KMS-11 (cell line): ENCODE data around the gene TMEM79.

Experiments
- H2AFZ ChIP-seq: fragments of 200-600 bp; sonication (generic); 2 replicates; pipeline ENCODE4 v1.6.1; 2016; ENCODE audit warnings: antibody characterized with exemption, mixed run types, low read depth
- H3K27ac ChIP-seq: fragments of 200-600 bp; sonication (generic); 2 replicates; pipeline ENCODE4 v1.6.1; 2016; ENCODE audit warnings: mild to moderate bottlenecking, mixed run types
- H3K27me3 ChIP-seq: fragments of 200-600 bp; sonication (generic); 2 replicates; pipeline ENCODE4 v1.6.1; 2017; ENCODE audit warnings: mild to moderate bottlenecking, low read depth, mixed run types, moderate library complexity; ENCODE audit not compliant: insufficient read depth
- H3K36me3 ChIP-seq: fragments of 200-600 bp; sonication (generic); 2 replicates; pipeline ENCODE4 v1.6.1; 2017; ENCODE audit warnings: mild to moderate bottlenecking, mixed run types; ENCODE audit not compliant: insufficient read depth
- H3K4me1 ChIP-seq: fragments of 200-600 bp; sonication (generic); 2 replicates; pipeline ENCODE4 v1.6.1; 2016; ENCODE audit warnings: mild to moderate bottlenecking, low read depth, mixed run types; ENCODE audit not compliant: poor library complexity, severe bottlenecking
- H3K4me2 ChIP-seq: fragments of 200-600 bp; sonication (generic); 2 replicates; pipeline ENCODE4 v1.7.0; 2016; ENCODE audit warnings: mild to moderate bottlenecking, mixed run types
- H3K4me3 ChIP-seq: fragments of 200-600 bp; sonication (generic); IDR thresholded peaks from 2 replicates; pipeline ENCODE4 v1.6.1; 2017; ENCODE audit warnings: low read depth, low read length, mixed read lengths; ENCODE audit not compliant: insufficient read depth
- H3K79me2 ChIP-seq: fragments of 200-600 bp; sonication (generic); 2 replicates; pipeline ENCODE4 v1.6.1; 2016; ENCODE audit warnings: low read depth, mixed run types; ENCODE audit not compliant: insufficient read depth
- H3K9ac ChIP-seq: fragments of 200-600 bp; sonication (generic); 2 replicates; pipeline ENCODE4 v1.6.1; 2016; ENCODE audit warnings: mild to moderate bottlenecking, mixed run types
- H4K20me1 ChIP-seq: fragments of 200-600 bp; sonication (generic); 2 replicates; pipeline ENCODE4 v1.6.1; 2016; ENCODE audit warnings: mild to moderate bottlenecking, mixed run types; ENCODE audit not compliant: insufficient read depth
- TF ChIP-seq, protein P1 (sequence below): fragments of 200-600 bp; sonication (generic); conservative IDR thresholded peaks from 2 replicates; pipeline ENCODE4 v1.6.1; 2017; ENCODE audit warnings: low read depth, mild to moderate bottlenecking, antibody characterized with exemption, low read length, moderate library complexity, mixed read lengths

Gene TMEM79

GRCh38 chr1:156276966-156277381, 7.2 kb upstream of the TMEM79 start:
- no peak overlapping the region for H3K27ac ChIP-seq
- H3K79me2 ChIP-seq, result peaks cover 43% of the 10 kb centered on the region
- no peak overlapping the region for H3K9ac ChIP-seq
- H2AFZ ChIP-seq, result no peak overlapping the region
- H3K4me1 ChIP-seq, result peaks cover 35% of the 10 kb centered on the region
- H4K20me1 ChIP-seq, result peaks cover 18% of the 10 kb centered on the region
- no peaks in the 10 kb centered on the region for H3K27me3 ChIP-seq
- H3K4me2 ChIP-seq, result no peak overlapping the region
- H3K36me3 ChIP-seq, result peaks cover 58% of the 10 kb centered on the region; the same call in 1 of the 2 replicates
- H3K4me3 ChIP-seq, result no peak overlapping the region
- TF ChIP-seq, protein P1, sequence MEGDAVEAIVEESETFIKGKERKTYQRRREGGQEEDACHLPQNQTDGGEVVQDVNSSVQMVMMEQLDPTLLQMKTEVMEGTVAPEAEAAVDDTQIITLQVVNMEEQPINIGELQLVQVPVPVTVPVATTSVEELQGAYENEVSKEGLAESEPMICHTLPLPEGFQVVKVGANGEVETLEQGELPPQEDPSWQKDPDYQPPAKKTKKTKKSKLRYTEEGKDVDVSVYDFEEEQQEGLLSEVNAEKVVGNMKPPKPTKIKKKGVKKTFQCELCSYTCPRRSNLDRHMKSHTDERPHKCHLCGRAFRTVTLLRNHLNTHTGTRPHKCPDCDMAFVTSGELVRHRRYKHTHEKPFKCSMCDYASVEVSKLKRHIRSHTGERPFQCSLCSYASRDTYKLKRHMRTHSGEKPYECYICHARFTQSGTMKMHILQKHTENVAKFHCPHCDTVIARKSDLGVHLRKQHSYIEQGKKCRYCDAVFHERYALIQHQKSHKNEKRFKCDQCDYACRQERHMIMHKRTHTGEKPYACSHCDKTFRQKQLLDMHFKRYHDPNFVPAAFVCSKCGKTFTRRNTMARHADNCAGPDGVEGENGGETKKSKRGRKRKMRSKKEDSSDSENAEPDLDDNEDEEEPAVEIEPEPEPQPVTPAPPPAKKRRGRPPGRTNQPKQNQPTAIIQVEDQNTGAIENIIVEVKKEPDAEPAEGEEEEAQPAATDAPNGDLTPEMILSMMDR, result no peak

DNA sequence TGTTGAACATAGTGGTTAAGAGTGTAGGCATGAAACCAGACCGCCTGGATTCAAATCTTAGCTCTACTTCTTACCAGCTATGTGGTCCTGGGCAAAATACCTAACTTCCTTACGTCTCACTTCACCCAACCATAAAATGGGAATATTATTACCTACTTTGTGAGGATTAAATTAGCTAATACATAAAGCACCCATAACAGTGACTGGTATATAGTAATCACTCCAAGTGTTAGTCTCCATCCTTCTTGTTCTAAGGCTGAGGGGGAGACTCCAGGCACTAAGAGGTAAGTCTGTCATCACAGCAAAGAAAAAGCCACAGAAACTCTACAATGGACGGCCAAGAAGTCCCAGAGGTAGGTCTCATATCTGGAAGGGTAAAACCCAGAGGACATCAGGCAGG, 4.3 kb upstream of the TMEM79 start:
- peaks cover 47% of the 10 kb centered on the region for H3K4me1 ChIP-seq
- TF ChIP-seq, protein P1, result no peak
- H2AFZ ChIP-seq, result no peak overlapping the region
- H3K27ac ChIP-seq, result no peak overlapping the region
- H3K27me3 ChIP-seq, result no peaks in the 10 kb centered on the region
- H3K4me3 ChIP-seq, result no peak overlapping the region
- peaks cover 33% of the 10 kb centered on the region; the same call in 1 of the 2 replicates for H3K36me3 ChIP-seq
- peak overlapping the region; percentile 79 for H3K4me2 ChIP-seq
- no peak overlapping the region for H3K9ac ChIP-seq
- peaks cover 65% of the 10 kb centered on the region for H3K79me2 ChIP-seq
- peaks cover 18% of the 10 kb centered on the region for H4K20me1 ChIP-seq

- TF ChIP-seq, protein P1, result peak; percentile 42; the same call in 1 of the 2 replicates
- peaks cover 65% of the 10 kb centered on the region for H3K79me2 ChIP-seq
- peak overlapping the region; percentile 79 for H3K4me2 ChIP-seq
- H3K9ac ChIP-seq, result peak overlapping the region; percentile 87; the same call in 1 of the 2 replicates
- H3K4me1 ChIP-seq, result peaks cover 47% of the 10 kb centered on the region
- H3K27me3 ChIP-seq, result no peaks in the 10 kb centered on the region
- H3K27ac ChIP-seq, result peak overlapping the region; percentile 62
- H2AFZ ChIP-seq, result no peak overlapping the region
- peak overlapping the region; percentile 71 for H3K4me3 ChIP-seq
- H3K36me3 ChIP-seq, result peaks cover 23% of the 10 kb centered on the region; the same call in 1 of the 2 replicates
- H4K20me1 ChIP-seq, result peaks cover 18% of the 10 kb centered on the region
Observed at GRCh38 chr1:156281281-156281680, 2.8 kb upstream of the TMEM79 start.

DNA sequence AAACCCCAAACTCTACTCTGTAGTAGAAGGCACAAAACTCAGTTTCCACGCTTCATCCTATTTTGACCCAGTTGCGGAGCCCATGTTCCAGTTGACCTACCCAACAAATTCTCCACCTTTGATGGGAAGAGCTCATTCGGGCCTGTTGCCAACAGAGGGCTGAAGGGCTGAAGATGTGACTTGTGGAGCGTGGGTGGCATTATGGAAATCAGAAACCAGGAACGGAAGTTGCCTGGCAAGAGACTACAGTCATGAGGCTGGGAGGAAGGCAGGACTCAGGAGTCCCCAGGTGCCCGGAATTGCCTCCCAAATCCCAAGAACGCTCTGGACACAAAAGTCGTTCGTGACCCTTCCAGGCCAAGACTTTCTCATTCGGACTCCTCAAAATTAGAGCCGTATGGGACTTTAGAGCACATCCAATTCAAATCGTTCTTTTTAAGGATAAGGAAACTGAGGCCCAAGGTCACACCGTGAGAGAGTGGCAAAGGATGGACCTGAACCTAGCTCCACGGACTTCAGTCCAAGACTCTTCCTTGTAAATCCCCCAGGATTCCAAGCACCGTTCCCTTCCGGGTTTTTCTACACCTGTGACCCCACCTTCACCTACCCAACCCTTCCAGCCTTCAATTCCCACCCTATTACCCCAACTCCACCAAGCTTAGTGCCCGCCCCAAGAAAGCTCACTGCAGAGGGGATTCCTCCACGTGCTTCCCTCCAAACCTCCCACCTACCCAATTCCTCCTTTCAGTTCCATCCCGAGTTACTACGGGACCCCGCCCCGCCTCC, 2.2 kb upstream of the TMEM79 start:
- peaks cover 65% of the 10 kb centered on the region for H3K79me2 ChIP-seq
- H2AFZ ChIP-seq, result peak overlapping the region; percentile 65
- H3K4me1 ChIP-seq, result peaks cover 47% of the 10 kb centered on the region
- peak overlapping the region; percentile 71 for H3K4me3 ChIP-seq
- peak overlapping the region; percentile 79 for H3K4me2 ChIP-seq
- H3K27ac ChIP-seq, result peak overlapping the region; percentile 62
- peaks cover 18% of the 10 kb centered on the region; the same call in 1 of the 2 replicates for H3K36me3 ChIP-seq
- H3K27me3 ChIP-seq, result no peaks in the 10 kb centered on the region
- H3K9ac ChIP-seq, result peak overlapping the region; percentile 87
- TF ChIP-seq, protein P1, result no peak
- peaks cover 18% of the 10 kb centered on the region for H4K20me1 ChIP-seq
